ENCODE data around the gene ALDOC.
A peak's percentile ranks its signal among the peaks of the same experiment; 100 is the strongest.

Gene ALDOC

GRCh38 chr17:28549236-28550132 is 27.2 kb downstream of the ALDOC start:
- ATAC-seq, result peak; percentile 76
- Mint-ChIP-seq H3K9me3 (no peaks in the 10 kb centered on the region), H3K4me3 (peak overlapping the region; percentile 98), H3K36me3 (peaks cover 40% of the 10 kb centered on the region), H3K27ac (peak overlapping the region; percentile 86), H3K4me1 (peaks cover 63% of the 10 kb centered on the region)
- peak; percentile 30 to 75 for DNase-seq (ENCODE audit: low spot score in 2 of 2)

- H3K36me3 Mint-ChIP-seq, result peaks cover 31% of the 10 kb centered on the region
- H3K4me3 Mint-ChIP-seq, result peak overlapping the region; percentile 98
- peaks cover 60% of the 10 kb centered on the region for H3K4me1 Mint-ChIP-seq
- H3K27ac Mint-ChIP-seq, result peak overlapping the region; percentile 86
- H3K9me3 Mint-ChIP-seq, result no peaks in the 10 kb centered on the region
- ATAC-seq (no peak), DNase-seq (ENCODE audit: low spot score in 2 of 2) (no peak)
Observed at GRCh38 chr17:28548417-28549130, 28.1 kb downstream of the ALDOC start.

GRCh38 chr17:28547623-28548416 is 28.9 kb downstream of the ALDOC start:
- Mint-ChIP-seq H3K9me3 (no peaks in the 10 kb centered on the region), H3K36me3 (peaks cover 23% of the 10 kb centered on the region), H3K27ac (peak overlapping the region; percentile 86), H3K4me3 (peak overlapping the region; percentile 98), H3K4me1 (peaks cover 53% of the 10 kb centered on the region)
- peak; percentile 51 for ATAC-seq
- DNase-seq (ENCODE audit: low spot score in 2 of 2), result peak; percentile 65 to 89

- H3K27ac Mint-ChIP-seq, result peak overlapping the region; percentile 86
- H3K4me3 Mint-ChIP-seq, result peak overlapping the region; percentile 98
Observed at GRCh38 chr17:28547096-28547622, 29.5 kb downstream of the ALDOC start.

GRCh38 chr17:28545787-28546415 is 30.8 kb downstream of the ALDOC start:
- Mint-ChIP-seq H3K27ac (no peak overlapping the region), H3K4me3 (no peak overlapping the region), H3K9me3 (no peaks in the 10 kb centered on the region), H3K4me1 (peaks cover 36% of the 10 kb centered on the region), H3K36me3 (peaks cover 13% of the 10 kb centered on the region)
- ATAC-seq (no peak), DNase-seq (ENCODE audit: low spot score in 2 of 2) (no peak)

More at GRCh38 chr17:28547096-28547622, 29.5 kb downstream of the ALDOC start:
- Mint-ChIP-seq H3K36me3 (peaks cover 19% of the 10 kb centered on the region), H3K4me1 (peaks cover 49% of the 10 kb centered on the region), H3K9me3 (no peaks in the 10 kb centered on the region)
- DNase-seq (ENCODE audit: low spot score in 2 of 2), result no peak
- ATAC-seq, result no peak

- DNase-seq (ENCODE audit: low spot score in 2 of 2) (no peak), ATAC-seq (no peak)
- Mint-ChIP-seq H3K4me3 (no peak overlapping the region), H3K9me3 (no peaks in the 10 kb centered on the region), H3K4me1 (peaks cover 28% of the 10 kb centered on the region), H3K36me3 (peaks cover 13% of the 10 kb centered on the region), H3K27ac (no peak overlapping the region)
Observed at GRCh38 chr17:28545141-28545503, 31.6 kb downstream of the ALDOC start.

- Mint-ChIP-seq H3K4me3 (no peak overlapping the region), H3K9me3 (no peaks in the 10 kb centered on the region)
- no peak for ATAC-seq
Observed at GRCh38 chr17:28544402-28545140, 32.1 kb downstream of the ALDOC start.

GRCh38 chr17:28541439-28541838 is 35.3 kb downstream of the ALDOC start:
- no peak for DNase-seq (ENCODE audit: low spot score in 2 of 2)
- no peak overlapping the region for H3K4me3 Mint-ChIP-seq
- no peak for ATAC-seq
- no peaks in the 10 kb centered on the region for H3K4me1 Mint-ChIP-seq
- no peak overlapping the region for H3K27ac Mint-ChIP-seq
- H3K9me3 Mint-ChIP-seq, result no peaks in the 10 kb centered on the region
- H3K36me3 Mint-ChIP-seq, result no peaks in the 10 kb centered on the region

More at GRCh38 chr17:28544402-28545140, 32.1 kb downstream of the ALDOC start:
- peaks cover 13% of the 10 kb centered on the region for H3K36me3 Mint-ChIP-seq
- no peak overlapping the region for H3K27ac Mint-ChIP-seq
- peaks cover 23% of the 10 kb centered on the region for H3K4me1 Mint-ChIP-seq
- no peak for DNase-seq (ENCODE audit: low spot score in 2 of 2)

- no peaks in the 10 kb centered on the region for H3K36me3 Mint-ChIP-seq
- H3K27ac Mint-ChIP-seq, result no peak overlapping the region
- no peak overlapping the region for H3K4me3 Mint-ChIP-seq
- H3K4me1 Mint-ChIP-seq, result no peaks in the 10 kb centered on the region
- H3K9me3 Mint-ChIP-seq, result no peaks in the 10 kb centered on the region
- no peak for DNase-seq (ENCODE audit: low spot score in 2 of 2)
- ATAC-seq, result no peak
Observed at GRCh38 chr17:28540231-28540630, 36.5 kb downstream of the ALDOC start.

- Mint-ChIP-seq H3K27ac (no peak overlapping the region), H3K9me3 (no peaks in the 10 kb centered on the region)
- no peak for DNase-seq (ENCODE audit: low spot score in 2 of 2)
Observed at GRCh38 chr17:28538296-28538895, 38.3 kb downstream of the ALDOC start.

GRCh38 chr17:28537219-28537610 is 39.5 kb downstream of the ALDOC start:
- ATAC-seq (no peak), DNase-seq (ENCODE audit: low spot score in 2 of 2) (no peak)
- Mint-ChIP-seq H3K9me3 (no peaks in the 10 kb centered on the region), H3K27ac (peak overlapping the region; percentile 69), H3K4me3 (no peak overlapping the region), H3K36me3 (no peaks in the 10 kb centered on the region), H3K4me1 (peaks cover 5% of the 10 kb centered on the region)

More at GRCh38 chr17:28538296-28538895, 38.3 kb downstream of the ALDOC start:
- no peak for ATAC-seq
- Mint-ChIP-seq H3K4me1 (peaks cover 3% of the 10 kb centered on the region), H3K4me3 (no peak overlapping the region), H3K36me3 (no peaks in the 10 kb centered on the region)

- Mint-ChIP-seq H3K4me1 (peaks cover 5% of the 10 kb centered on the region), H3K36me3 (no peaks in the 10 kb centered on the region), H3K27ac (peak overlapping the region; percentile 69), H3K9me3 (no peaks in the 10 kb centered on the region), H3K4me3 (no peak overlapping the region)
- ATAC-seq, result no peak
- DNase-seq (ENCODE audit: low spot score in 2 of 2), result no peak
Observed at GRCh38 chr17:28536532-28537218, 40.0 kb downstream of the ALDOC start.

GRCh38 chr17:28534740-28535375 is 41.8 kb downstream of the ALDOC start:
- H3K9me3 Mint-ChIP-seq, result no peaks in the 10 kb centered on the region
- no peak for ATAC-seq
- H3K36me3 Mint-ChIP-seq, result no peaks in the 10 kb centered on the region
- no peak overlapping the region for H3K4me3 Mint-ChIP-seq
- peak overlapping the region; percentile 11 for H3K27ac Mint-ChIP-seq
- DNase-seq (ENCODE audit: low spot score in 2 of 2), result no peak
- H3K4me1 Mint-ChIP-seq, result peaks cover 5% of the 10 kb centered on the region
